HepG2 (cell line): ENCODE measurements around the gene ZXDC. TPM values are rescaled to one million over a fixed set of nuclear protein-coding genes. Genes with fewer than 3 reads are reported as not detected.

Source experiments
- ARID2 ChIP-seq: sonication (generic); formaldehyde crosslinking; IDR thresholded peaks from 2 replicates; pipeline ENCODE4 v1.8.1; 2022; ENCODE audit warnings: mild to moderate bottlenecking, missing genetic modification reagents, borderline replicate concordance
- BHLHE40 ChIP-seq: IDR thresholded peaks from 2 replicates; pipeline ENCODE4 v1.6.1; 2011; ENCODE audit warnings: low read length, improper control_type of control experiment
- ETV6 ChIP-seq: sonication (generic); formaldehyde crosslinking; conservative IDR thresholded peaks from 2 replicates; pipeline ENCODE4 v1.4.0; 2020; ENCODE audit warnings: missing genetic modification reagents
- FOXO1 ChIP-seq: sonication (generic); formaldehyde crosslinking; IDR thresholded peaks from 2 replicates; pipeline ENCODE4 v1.4.0; 2020; ENCODE audit warnings: missing genetic modification reagents
- KAT7 ChIP-seq: IDR thresholded peaks from 2 replicates; pipeline ENCODE4 v1.6.1; 2018; ENCODE audit warnings: borderline replicate concordance, missing compliant biosample characterization
- MBNL3 ChIP-seq: fragments of 250-450 bp; sonication (Bioruptor Pico); conservative IDR thresholded peaks from 2 replicates; pipeline ENCODE4 v1.8.0; 2022; ENCODE audit warnings: mild to moderate bottlenecking, inconsistent platforms
- MXI1 ChIP-seq: IDR thresholded peaks from 3 replicates; pipeline ENCODE4 v1.6.1; 2012; ENCODE audit warnings: low read depth, low read length, inconsistent platforms, borderline replicate concordance
- NBN ChIP-seq: fragments of 450-650 bp; conservative IDR thresholded peaks from 2 replicates; pipeline ENCODE4 v1.6.1; 2017
- NR0B2 ChIP-seq: sonication (generic); formaldehyde crosslinking; IDR thresholded peaks from 2 replicates; pipeline ENCODE4 v1.4.0; 2020; ENCODE audit warnings: mild to moderate bottlenecking, missing genetic modification reagents
- PITX1 ChIP-seq: sonication (generic); formaldehyde crosslinking; IDR thresholded peaks from 2 replicates; pipeline ENCODE4 v1.5.1; 2020; ENCODE audit warnings: mild to moderate bottlenecking, missing genetic modification reagents
- RBM22 ChIP-seq: fragments of 200-400 bp; formaldehyde crosslinking; optimal IDR thresholded peaks from 2 replicates; pipeline ENCODE3; 2017; ENCODE audit warnings: mild to moderate bottlenecking, low read length, moderate library complexity
- RXRA ChIP-seq: sonication (generic); formaldehyde crosslinking; IDR thresholded peaks from 2 replicates; pipeline ENCODE4 v1.5.1; 2020; ENCODE audit warnings: missing genetic modification reagents
- SALL1 ChIP-seq: sonication (generic); formaldehyde crosslinking; IDR thresholded peaks from 2 replicates; pipeline ENCODE4 v1.8.0; 2022; ENCODE audit warnings: mild to moderate bottlenecking, missing genetic modification reagents
- XBP1 ChIP-seq: sonication (generic); formaldehyde crosslinking; IDR thresholded peaks from 2 replicates; pipeline ENCODE4 v1.5.0; 2020; ENCODE audit warnings: missing genetic modification reagents
- YY1 ChIP-seq: IDR thresholded peaks from 2 replicates; pipeline ENCODE4 v1.6.1; 2011; ENCODE audit warnings: low read length, low read depth, moderate library complexity, mild to moderate bottlenecking; ENCODE audit not compliant: insufficient read depth, insufficient replicate concordance
- ZFP37 ChIP-seq: sonication (generic); formaldehyde crosslinking; IDR thresholded peaks from 2 replicates; pipeline ENCODE4 v1.4.0; 2020; ENCODE audit warnings: missing genetic modification reagents, borderline replicate concordance
- ZFP41 ChIP-seq: sonication (generic); formaldehyde crosslinking; IDR thresholded peaks from 2 replicates; pipeline ENCODE4 v1.4.0; 2020; ENCODE audit warnings: mild to moderate bottlenecking, missing genetic modification reagents, borderline replicate concordance
- ZNF143 ChIP-seq: sonication (generic); formaldehyde crosslinking; IDR thresholded peaks from 2 replicates; pipeline ENCODE4 v1.4.0; 2020; ENCODE audit warnings: missing genetic modification reagents
- ZNF263 ChIP-seq: sonication (generic); formaldehyde crosslinking; IDR thresholded peaks from 2 replicates; pipeline ENCODE4 v1.4.0; 2020; ENCODE audit warnings: missing genetic modification reagents
- ZNF367 ChIP-seq: sonication (generic); formaldehyde crosslinking; IDR thresholded peaks from 2 replicates; pipeline ENCODE4 v1.4.0; 2020; ENCODE audit warnings: missing genetic modification reagents, borderline replicate concordance
- ZNF556 ChIP-seq: sonication (generic); formaldehyde crosslinking; IDR thresholded peaks from 2 replicates; pipeline ENCODE4 v1.4.0; 2020; ENCODE audit warnings: mild to moderate bottlenecking, missing genetic modification reagents, borderline replicate concordance
- ZNF615 ChIP-seq: sonication (generic); formaldehyde crosslinking; IDR thresholded peaks from 2 replicates; pipeline ENCODE4 v1.5.0; 2020; ENCODE audit warnings: mild to moderate bottlenecking, missing genetic modification reagents, borderline replicate concordance
- ZNF629 ChIP-seq: sonication (generic); formaldehyde crosslinking; conservative IDR thresholded peaks from 2 replicates; pipeline ENCODE4 v1.5.0; 2020; ENCODE audit warnings: missing genetic modification reagents
- ZNF687 ChIP-seq: sonication (generic); formaldehyde crosslinking; IDR thresholded peaks from 2 replicates; pipeline ENCODE4 v1.5.1; 2020; ENCODE audit warnings: mild to moderate bottlenecking, missing genetic modification reagents, moderate library complexity
- ZNF782 ChIP-seq: sonication (generic); formaldehyde crosslinking; IDR thresholded peaks from 2 replicates; pipeline ENCODE4 v1.4.0; 2020; ENCODE audit warnings: missing genetic modification reagents, mild to moderate bottlenecking, borderline replicate concordance
- polyA plus RNA-seq, 8 experiments: library from polyadenylated mRNA; depleted of rRNA in 3 of 8; stranded (reverse) in 7 of 8; unstranded in 1 of 8; fragments of >200 nt; fragmentation: Illumina TruSeq in 4 of 8; extraction: Trizol in 4 of 8; gene quantifications; 2 replicates each; pipeline versions ENCODE4 v1.2.1 to v1.2.3, GENCODE V29; 2011 to 2016; ENCODE audit warnings: low read depth in 4 of 8, missing spikeins in 1 of 8, mixed read lengths in 1 of 8; ENCODE audit not compliant: insufficient read depth in 1 of 8
- total RNA-seq, 5 experiments: library from RNA; depleted of rRNA; stranded (reverse); fragments of >200 nt; fragmentation: Illumina TruSeq; extraction: Trizol; gene quantifications; 2 replicates each; pipeline ENCODE4 v1.2.3, GENCODE V29; 2016; ENCODE audit warnings: low read depth in 1 of 5
- TF ChIP-seq, protein P1 (sequence below): sonication (generic); formaldehyde crosslinking; conservative IDR thresholded peaks from 2 replicates; pipeline ENCODE4 v1.4.0; 2020; ENCODE audit warnings: missing genetic modification reagents

ZXDC gene
- total and polyA plus RNA-seq, 2 of the 13 experiments (the other 11 are each of a cell fraction or from before 2014, with no cell fraction given), result 17.6 to 21.2 TPM

DNA sequence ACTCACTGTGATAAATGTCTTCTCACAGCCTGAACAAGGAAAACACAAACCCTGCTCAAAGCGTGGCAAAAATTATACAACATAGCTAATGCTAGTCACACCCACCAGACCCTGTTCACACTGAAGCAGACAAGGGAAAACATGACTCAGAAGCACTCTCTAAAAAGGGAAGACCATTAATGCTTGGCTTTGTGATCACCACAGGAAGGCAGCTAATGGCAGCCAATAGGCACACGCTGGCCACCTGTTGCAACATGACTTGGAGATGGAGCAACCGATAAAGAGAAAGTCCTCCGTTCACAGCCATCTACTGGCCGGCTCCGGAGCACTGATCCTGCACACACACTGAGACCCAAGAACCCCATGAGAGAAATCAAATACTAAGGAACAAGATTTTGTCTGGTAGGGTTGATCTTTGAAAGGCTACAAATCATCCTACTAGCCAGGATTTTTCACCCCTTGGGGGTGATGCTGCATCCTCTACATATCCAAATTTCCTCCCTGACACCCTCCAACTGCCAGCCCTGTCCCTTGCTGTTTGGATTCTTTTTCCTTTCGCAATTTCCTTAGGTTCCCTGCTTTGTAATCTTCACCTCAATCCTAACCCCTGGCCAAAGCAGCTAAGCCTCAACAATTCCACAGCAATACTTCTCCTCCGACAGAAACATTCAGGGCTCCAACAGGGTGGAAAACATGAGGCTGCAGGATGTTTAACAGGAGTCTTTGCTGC lies 3.2 kb downstream of the ZXDC start (continued):
- TF ChIP-seq RBM22 (no peak), ZFP41 (no peak), ARID2 (CRISPR knock-in tag) (no peak), ZNF615 (CRISPR knock-in tag) (no peak), ZNF143 (0 out of 2 replicates have a peak, but pooled peaks have one; percentile 29), BHLHE40 (no peak), YY1 (peak; percentile 56), SALL1 (peak; percentile 55), NBN (no peak), ZNF782 (CRISPR knock-in tag) (no peak), PITX1 (CRISPR knock-in tag) (0 out of 2 replicates have a peak, but pooled peaks have one; percentile 36), MBNL3 (CRISPR knock-in tag) (no peak), FOXO1 (CRISPR knock-in tag) (no peak), ZNF367 (no peak), NR0B2 (CRISPR knock-in tag) (no peak), XBP1 (CRISPR knock-in tag) (no peak), ZNF629 (CRISPR knock-in tag) (no peak), ZFP37 (CRISPR knock-in tag) (0 out of 2 replicates have a peak, but pooled peaks have one; percentile 58), ZNF263 (CRISPR knock-in tag) (peak; percentile 57; the same call in 1 of the 2 replicates), ETV6 (CRISPR knock-in tag) (no peak), RXRA (peak; percentile 40; the same call in 1 of the 2 replicates), MXI1 (peak; percentile 85; the same call in 1 of the 3 replicates), ZNF556 (CRISPR knock-in tag) (no peak), KAT7 (CRISPR knock-in tag) (no peak), ZNF687 (peak; percentile 19; the same call in 1 of the 2 replicates)
- TF ChIP-seq, protein P1, sequence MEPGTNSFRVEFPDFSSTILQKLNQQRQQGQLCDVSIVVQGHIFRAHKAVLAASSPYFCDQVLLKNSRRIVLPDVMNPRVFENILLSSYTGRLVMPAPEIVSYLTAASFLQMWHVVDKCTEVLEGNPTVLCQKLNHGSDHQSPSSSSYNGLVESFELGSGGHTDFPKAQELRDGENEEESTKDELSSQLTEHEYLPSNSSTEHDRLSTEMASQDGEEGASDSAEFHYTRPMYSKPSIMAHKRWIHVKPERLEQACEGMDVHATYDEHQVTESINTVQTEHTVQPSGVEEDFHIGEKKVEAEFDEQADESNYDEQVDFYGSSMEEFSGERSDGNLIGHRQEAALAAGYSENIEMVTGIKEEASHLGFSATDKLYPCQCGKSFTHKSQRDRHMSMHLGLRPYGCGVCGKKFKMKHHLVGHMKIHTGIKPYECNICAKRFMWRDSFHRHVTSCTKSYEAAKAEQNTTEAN, result peak; percentile 64
